Left renal cortex interstitium (tissue), 4 donors: ENCODE results near the gene CHI3L2. TPM values are rescaled to one million over a fixed set of nuclear protein-coding genes. Genes with fewer than 3 reads are reported as not detected.

Experiments used
- DNase-seq, 4 donors: peaks; one replicate each; pipeline ENCODE4 v3.0.0-alpha.2; 2013; ENCODE audit warnings: low read depth in 4 of 4, low spot score in 2 of 4, missing footprints in 1 of 4
- polyA plus RNA-seq, 4 donors: library from polyadenylated mRNA; unstranded; fragments of 120-200 nt; gene quantifications; one replicate each; pipeline ENCODE4 v1.2.1, GENCODE V29; 2013; ENCODE audit not compliant: insufficient read length in 4 of 4

CHI3L2 gene
- under 1 TPM in 2 of 4 donors, not detected in 2; 0.07 to 0.22 TPM for polyA plus RNA-seq

GRCh38 chr1:111227434-111227833 lies at the start of gene CHI3L2:
TSS of gene CHI3L2 (plus strand) at chr1:111227713. CDS start at chr1:111227730, 17 bp downstream.
- DNase-seq: no peak

- no peak for DNase-seq
These were observed 47.5 kb upstream of the CHI3L2 start for GRCh38 chr1:111179968-111180533.

GRCh38 chr1:111182052-111182451 lies 45.5 kb upstream of the CHI3L2 start:
- no peak for DNase-seq

GRCh38 chr1:111183308-111184069 lies 44.0 kb upstream of the CHI3L2 start:
- DNase-seq: no peak

- no peak for DNase-seq
These were observed 42.9 kb upstream of the CHI3L2 start for GRCh38 chr1:111184663-111185062.

GRCh38 chr1:111190931-111191451 lies 36.5 kb upstream of the CHI3L2 start:
- no peak for DNase-seq

GRCh38 chr1:111191496-111191895 lies 36.0 kb upstream of the CHI3L2 start:
- DNase-seq: no peak

GRCh38 chr1:111192074-111192473 lies 35.4 kb upstream of the CHI3L2 start:
- no peak for DNase-seq

- no peak for DNase-seq
These were observed 34.6 kb upstream of the CHI3L2 start for GRCh38 chr1:111192658-111193519.

GRCh38 chr1:111193712-111194480 lies 33.6 kb upstream of the CHI3L2 start:
- no peak for DNase-seq

- DNase-seq: no peak
These were observed 32.4 kb upstream of the CHI3L2 start for GRCh38 chr1:111195002-111195684.

GRCh38 chr1:111196213-111196612 lies 31.3 kb upstream of the CHI3L2 start:
- no peak for DNase-seq

- DNase-seq: no peak
These were observed 29.8 kb upstream of the CHI3L2 start for GRCh38 chr1:111197598-111198284.

GRCh38 chr1:111198836-111199235 lies 28.7 kb upstream of the CHI3L2 start:
- no peak for DNase-seq

- no peak for DNase-seq
These were observed 28.2 kb upstream of the CHI3L2 start for GRCh38 chr1:111199329-111199728.

GRCh38 chr1:111199881-111200801 lies 27.4 kb upstream of the CHI3L2 start, which contains the start of gene DENND2D:
TSS of gene DENND2D (minus strand) at chr1:111200646. CDS start at chr1:111200459, 187 bp downstream.
- no peak for DNase-seq

GRCh38 chr1:111200802-111201161 lies 26.7 kb upstream of the CHI3L2 start:
- no peak for DNase-seq
